Measurements from ENCODE around the gene VANGL1.

DNA sequence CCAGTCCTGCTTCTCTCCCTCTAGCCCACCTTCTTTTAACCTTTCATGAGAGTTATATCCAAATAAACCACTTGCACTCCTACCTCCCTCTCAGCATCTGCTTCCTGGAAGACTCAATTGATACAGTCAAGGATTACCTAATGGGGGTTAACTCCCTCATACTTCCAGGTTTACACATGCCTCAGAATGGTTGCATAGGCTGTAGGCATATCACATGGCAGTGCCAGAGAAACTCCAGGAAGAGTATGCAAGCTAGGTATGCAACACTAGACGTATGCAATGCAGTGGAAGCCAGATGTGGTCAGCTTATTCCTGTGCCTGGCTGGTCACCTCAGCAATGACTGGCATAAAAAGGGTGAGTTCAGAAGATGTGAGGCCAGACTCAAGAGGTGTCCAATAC, 32.7 kb upstream of the VANGL1 start:
- TF ChIP-seq, protein P1, sequence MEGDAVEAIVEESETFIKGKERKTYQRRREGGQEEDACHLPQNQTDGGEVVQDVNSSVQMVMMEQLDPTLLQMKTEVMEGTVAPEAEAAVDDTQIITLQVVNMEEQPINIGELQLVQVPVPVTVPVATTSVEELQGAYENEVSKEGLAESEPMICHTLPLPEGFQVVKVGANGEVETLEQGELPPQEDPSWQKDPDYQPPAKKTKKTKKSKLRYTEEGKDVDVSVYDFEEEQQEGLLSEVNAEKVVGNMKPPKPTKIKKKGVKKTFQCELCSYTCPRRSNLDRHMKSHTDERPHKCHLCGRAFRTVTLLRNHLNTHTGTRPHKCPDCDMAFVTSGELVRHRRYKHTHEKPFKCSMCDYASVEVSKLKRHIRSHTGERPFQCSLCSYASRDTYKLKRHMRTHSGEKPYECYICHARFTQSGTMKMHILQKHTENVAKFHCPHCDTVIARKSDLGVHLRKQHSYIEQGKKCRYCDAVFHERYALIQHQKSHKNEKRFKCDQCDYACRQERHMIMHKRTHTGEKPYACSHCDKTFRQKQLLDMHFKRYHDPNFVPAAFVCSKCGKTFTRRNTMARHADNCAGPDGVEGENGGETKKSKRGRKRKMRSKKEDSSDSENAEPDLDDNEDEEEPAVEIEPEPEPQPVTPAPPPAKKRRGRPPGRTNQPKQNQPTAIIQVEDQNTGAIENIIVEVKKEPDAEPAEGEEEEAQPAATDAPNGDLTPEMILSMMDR (IDR thresholded peaks at IDR 0.05), result no peak
- no peak for TF ChIP-seq POLR2A (IDR thresholded peaks at IDR 0.05)

All from lower leg skin (tissue), 3 donors.